ENCODE results near the gene TNRC6C. TPM values are rescaled to one million over a fixed set of nuclear protein-coding genes. Genes with fewer than 3 reads are reported as not detected.

Gene TNRC6C
- total and polyA plus RNA-seq, 9 of the 15 experiments (the other 6 are each of a cell fraction or from before 2014, with no cell fraction given): 0.20 to 4.9 (median 2.3) TPM

DNA sequence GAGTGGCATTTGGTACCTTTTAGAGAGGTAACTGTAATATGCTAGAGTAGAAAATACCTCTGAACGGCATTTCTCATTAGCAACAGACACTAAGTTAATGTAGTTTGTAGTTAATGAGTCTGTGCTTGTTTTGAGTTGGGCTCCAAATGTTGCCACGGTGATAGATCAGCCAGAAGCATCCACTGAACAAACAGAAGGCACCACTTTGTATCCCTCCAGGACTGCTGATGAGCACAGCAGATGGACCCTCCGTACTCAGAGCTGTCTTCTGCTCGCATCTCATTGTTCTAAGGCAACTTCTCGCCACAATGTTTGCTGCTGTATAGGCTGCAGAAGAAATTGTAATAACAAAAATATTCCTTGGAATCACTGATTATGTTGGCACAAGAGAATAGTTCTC, 56.1 kb downstream of the TNRC6C start:
- H2AFZ ChIP-seq (ENCODE audit: low read depth, low read length): no peak overlapping the region
- BruUV-seq (replicated peaks): no TSS peak
- WGBS (ENCODE audit: insufficient coverage, low coverage, missing lambda C conversion rate): 54% methylated on average over 5 of the region's 5 CpGs
- intact Hi-C loops (cut with micrococcal nuclease) (loop anchor here (5.0 to 10.0 kb wide), 2 partner anchors 100 to 167 kb away; no protein-coding TSS in a partner anchor), in situ Hi-C loops (cut with MboI) (loop anchor here (5.0 to 10.0 kb wide), 2 partner anchors 242 to 470 kb away; no protein-coding TSS in a partner anchor)
- TF ChIP-seq NONO (IDR thresholded peaks at IDR 0.05; ENCODE audit: low read depth in 2 of 2, low read length in 1 of 2) (no peak), NRF1 (conservative IDR thresholded peaks at IDR 0.05 in 1 of 2, IDR thresholded peaks at IDR 0.05 in 1 of 2) (no peak), CBFA2T2 (conservative IDR thresholded peaks at IDR 0.05) (no peak), TSC22D4 (tag; IDR thresholded peaks at IDR 0.05) (no peak), MYBL2 (IDR thresholded peaks at IDR 0.05; ENCODE audit: low read depth) (no peak), MYBL2 (CRISPR knock-in tag; IDR thresholded peaks at IDR 0.05; ENCODE audit: borderline replicate concordance) (no peak), BCOR (IDR thresholded peaks at IDR 0.05) (no peak)
- TF ChIP-seq, protein P1, sequence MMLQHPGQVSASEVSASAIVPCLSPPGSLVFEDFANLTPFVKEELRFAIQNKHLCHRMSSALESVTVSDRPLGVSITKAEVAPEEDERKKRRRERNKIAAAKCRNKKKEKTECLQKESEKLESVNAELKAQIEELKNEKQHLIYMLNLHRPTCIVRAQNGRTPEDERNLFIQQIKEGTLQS (IDR thresholded peaks at IDR 0.05): no peak
- TF ChIP-seq, protein P1 (CRISPR knock-in tag; conservative IDR thresholded peaks at IDR 0.05): no peak
- TF ChIP-seq, protein P2, sequence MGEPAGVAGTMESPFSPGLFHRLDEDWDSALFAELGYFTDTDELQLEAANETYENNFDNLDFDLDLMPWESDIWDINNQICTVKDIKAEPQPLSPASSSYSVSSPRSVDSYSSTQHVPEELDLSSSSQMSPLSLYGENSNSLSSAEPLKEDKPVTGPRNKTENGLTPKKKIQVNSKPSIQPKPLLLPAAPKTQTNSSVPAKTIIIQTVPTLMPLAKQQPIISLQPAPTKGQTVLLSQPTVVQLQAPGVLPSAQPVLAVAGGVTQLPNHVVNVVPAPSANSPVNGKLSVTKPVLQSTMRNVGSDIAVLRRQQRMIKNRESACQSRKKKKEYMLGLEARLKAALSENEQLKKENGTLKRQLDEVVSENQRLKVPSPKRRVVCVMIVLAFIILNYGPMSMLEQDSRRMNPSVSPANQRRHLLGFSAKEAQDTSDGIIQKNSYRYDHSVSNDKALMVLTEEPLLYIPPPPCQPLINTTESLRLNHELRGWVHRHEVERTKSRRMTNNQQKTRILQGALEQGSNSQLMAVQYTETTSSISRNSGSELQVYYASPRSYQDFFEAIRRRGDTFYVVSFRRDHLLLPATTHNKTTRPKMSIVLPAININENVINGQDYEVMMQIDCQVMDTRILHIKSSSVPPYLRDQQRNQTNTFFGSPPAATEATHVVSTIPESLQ (CRISPR knock-in tag; IDR thresholded peaks at IDR 0.05): no peak
- TF ChIP-seq, protein P3, sequence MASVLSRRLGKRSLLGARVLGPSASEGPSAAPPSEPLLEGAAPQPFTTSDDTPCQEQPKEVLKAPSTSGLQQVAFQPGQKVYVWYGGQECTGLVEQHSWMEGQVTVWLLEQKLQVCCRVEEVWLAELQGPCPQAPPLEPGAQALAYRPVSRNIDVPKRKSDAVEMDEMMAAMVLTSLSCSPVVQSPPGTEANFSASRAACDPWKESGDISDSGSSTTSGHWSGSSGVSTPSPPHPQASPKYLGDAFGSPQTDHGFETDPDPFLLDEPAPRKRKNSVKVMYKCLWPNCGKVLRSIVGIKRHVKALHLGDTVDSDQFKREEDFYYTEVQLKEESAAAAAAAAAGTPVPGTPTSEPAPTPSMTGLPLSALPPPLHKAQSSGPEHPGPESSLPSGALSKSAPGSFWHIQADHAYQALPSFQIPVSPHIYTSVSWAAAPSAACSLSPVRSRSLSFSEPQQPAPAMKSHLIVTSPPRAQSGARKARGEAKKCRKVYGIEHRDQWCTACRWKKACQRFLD (CRISPR knock-in tag; IDR thresholded peaks at IDR 0.05): no peak
- H3K9me3 ChIP-seq (replicated peaks; ENCODE audit: control insufficient read depth, insufficient read depth, low read depth, low read length): no peaks in the 10 kb centered on the region
- DNase-seq (ENCODE audit: extremely low read depth in 1 of 4, low spot score in 3 of 4) (no peak), ATAC-seq (no peak), FAIRE-seq (no peak)
- H3K27ac ChIP-seq (ENCODE audit: extremely low read depth, low read depth, low read length): no peak overlapping the region
- H3K4me1 ChIP-seq (replicated peaks in 1 of 2; ENCODE audit: control insufficient read depth in 2 of 2, insufficient read depth in 2 of 2, low read length in 2 of 2): peaks cover 11 to 26% of the 10 kb centered on the region in 2 experiments; a peak in 4 of 5 replicates
- H3K4me3 ChIP-seq: no peak overlapping the region
- H3K79me2 ChIP-seq (ENCODE audit: control insufficient read depth, insufficient read depth, low read length): no peaks in the 10 kb centered on the region
- peaks cover 5% of the 10 kb centered on the region for H3K9me1 ChIP-seq (ENCODE audit: control insufficient read depth, insufficient read depth, low read length)
- H3K4me2 ChIP-seq (ENCODE audit: insufficient read depth, low read length): no peak overlapping the region
- no peaks in the 10 kb centered on the region for H4K20me1 ChIP-seq (replicated peaks; ENCODE audit: control insufficient read depth, insufficient read depth, low read length)
- CTCF ChIA-PET (ENCODE audit: low intra/inter-chr PET ratio): interaction anchor here (0.7 to 2.1 kb wide), 5 partner anchors 123 to 683 kb away, joined by 3 to 19 read pairs (median 3); no protein-coding TSS in a partner anchor
- H3K9ac ChIP-seq (ENCODE audit: insufficient read depth in 1 of 2, low read depth in 2 of 2, low read length in 2 of 2): no peak overlapping the region
- H3K27me3 ChIP-seq (ENCODE audit: control insufficient read depth in 2 of 2, insufficient read depth in 2 of 2, low read length in 2 of 2): no peaks in the 10 kb centered on the region
- POLR2A ChIA-PET: interaction anchor here (1.2 kb wide), 1 partner anchor 10 kb away, joined by 3 read pairs; no protein-coding TSS in a partner anchor
- no peaks in the 10 kb centered on the region for H3K36me3 ChIP-seq (ENCODE audit: control insufficient read depth, insufficient read depth, low read length)
